A549 (cell line): ENCODE data around the gene CHADL.

Experiments used
- NFE2L2 ChIP-seq: fragments of 150-350 bp; conservative IDR thresholded peaks from 2 replicates; pipeline ENCODE4 v1.6.1; 2014; ENCODE audit warnings: low read length
- RFX5 ChIP-seq: fragments of 450-650 bp; IDR thresholded peaks from 2 replicates; pipeline ENCODE4 v1.7.1; 2014; ENCODE audit warnings: antibody characterized with exemption, mild to moderate bottlenecking, moderate library complexity
- TF ChIP-seq, protein P1 (sequence below): fragments of >200 bp; sonication (Bioruptor Twin); formaldehyde crosslinking; IDR thresholded peaks from 3 replicates; pipeline ENCODE4 v1.5.1; 2016

- TF ChIP-seq RFX5 (no peak), NFE2L2 (no peak)
- TF ChIP-seq, protein P1, sequence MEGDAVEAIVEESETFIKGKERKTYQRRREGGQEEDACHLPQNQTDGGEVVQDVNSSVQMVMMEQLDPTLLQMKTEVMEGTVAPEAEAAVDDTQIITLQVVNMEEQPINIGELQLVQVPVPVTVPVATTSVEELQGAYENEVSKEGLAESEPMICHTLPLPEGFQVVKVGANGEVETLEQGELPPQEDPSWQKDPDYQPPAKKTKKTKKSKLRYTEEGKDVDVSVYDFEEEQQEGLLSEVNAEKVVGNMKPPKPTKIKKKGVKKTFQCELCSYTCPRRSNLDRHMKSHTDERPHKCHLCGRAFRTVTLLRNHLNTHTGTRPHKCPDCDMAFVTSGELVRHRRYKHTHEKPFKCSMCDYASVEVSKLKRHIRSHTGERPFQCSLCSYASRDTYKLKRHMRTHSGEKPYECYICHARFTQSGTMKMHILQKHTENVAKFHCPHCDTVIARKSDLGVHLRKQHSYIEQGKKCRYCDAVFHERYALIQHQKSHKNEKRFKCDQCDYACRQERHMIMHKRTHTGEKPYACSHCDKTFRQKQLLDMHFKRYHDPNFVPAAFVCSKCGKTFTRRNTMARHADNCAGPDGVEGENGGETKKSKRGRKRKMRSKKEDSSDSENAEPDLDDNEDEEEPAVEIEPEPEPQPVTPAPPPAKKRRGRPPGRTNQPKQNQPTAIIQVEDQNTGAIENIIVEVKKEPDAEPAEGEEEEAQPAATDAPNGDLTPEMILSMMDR: no peak
Measured at GRCh38 chr22:41252365-41252764, 11.6 kb upstream of the CHADL start.
